ENCODE results near the gene RNF151.

GRCh38 chr16:1964506-1965395 lies 1.9 kb upstream of the RNF151 start, which contains the start of gene RPS2:
- TF ChIP-seq RELA (IDR thresholded peaks at IDR 0.05; ENCODE audit: borderline replicate concordance, partially characterized antibody) (peak; percentile 6), MAX (IDR thresholded peaks at IDR 0.05; ENCODE audit: low read depth, low read length) (peak; percentile 74; the same call in 1 of the 2 replicates), ESRRA (IDR thresholded peaks at IDR 0.05; ENCODE audit: low read length) (peak; percentile 66), SREBF1 (IDR thresholded peaks at IDR 0.05; ENCODE audit: low read length) (no peak), POLR2A (IDR thresholded peaks at IDR 0.05; ENCODE audit: low read depth, low read length) (peak; percentile 97), CHD1 (IDR thresholded peaks at IDR 0.05; ENCODE audit: low read depth, low read length) (no peak), NFIC (IDR thresholded peaks at IDR 0.05; ENCODE audit: low read depth, low read length) (peak; percentile 45; the same call in 1 of the 2 replicates)

Measured in GM12878 (cell line).